Mesendoderm (in vitro differentiated cells): ENCODE data around the gene PPP2R2C.

Experiments
- DNase-seq: peaks from one replicate; pipeline ENCODE4 v3.0.0; 2013
- H2AK5ac ChIP-seq: 2 replicates; pipeline ENCODE4 v1.6.1; 2013; ENCODE audit warnings: low read length, inconsistent platforms
- H2BK120ac ChIP-seq: 2 replicates; pipeline ENCODE4 v1.6.1; 2013; ENCODE audit warnings: low read depth, mild to moderate bottlenecking, low read length, moderate library complexity, mixed read lengths
- H2BK15ac ChIP-seq: replicated peaks from 2 replicates; pipeline ENCODE4 v1.6.1; 2013; ENCODE audit warnings: low read depth, mild to moderate bottlenecking, moderate library complexity
- H2BK5ac ChIP-seq: 2 replicates; pipeline ENCODE4 v1.6.1; 2013; ENCODE audit warnings: low read length, inconsistent platforms
- H3K18ac ChIP-seq: 2 replicates; pipeline ENCODE4 v1.6.1; 2013; ENCODE audit warnings: mild to moderate bottlenecking, low read length, mixed read lengths
- H3K23ac ChIP-seq: one replicate; pipeline ENCODE4 v1.6.1; 2013; ENCODE audit warnings: low read length
- H3K27ac ChIP-seq: 2 replicates; pipeline ENCODE4 v1.5.1; 2013; ENCODE audit warnings: low read depth, mild to moderate bottlenecking, inconsistent platforms, low read length, moderate library complexity
- H3K27me3 ChIP-seq: 2 replicates; pipeline ENCODE4 v1.6.1; 2013; ENCODE audit warnings: low read length, control low read depth, mild to moderate bottlenecking, inconsistent platforms; ENCODE audit not compliant: insufficient read depth, poor library complexity
- H3K36me3 ChIP-seq: 2 replicates; pipeline ENCODE4 v1.6.1; 2013; ENCODE audit warnings: low read length, inconsistent platforms; ENCODE audit not compliant: control insufficient read depth, insufficient read depth
- H3K4ac ChIP-seq: one replicate; pipeline ENCODE4 v1.6.1; 2013; ENCODE audit warnings: low read depth, mild to moderate bottlenecking, low read length, moderate library complexity
- H3K4me1 ChIP-seq: 2 replicates; pipeline ENCODE4 v1.6.1; 2013; ENCODE audit warnings: low read depth, low read length, inconsistent platforms; ENCODE audit not compliant: control insufficient read depth
- H3K4me2 ChIP-seq: 2 replicates; pipeline ENCODE4 v1.6.1; 2013; ENCODE audit warnings: low read length
- H3K4me3 ChIP-seq: 2 replicates; pipeline ENCODE4 v1.5.1; 2013; ENCODE audit warnings: mild to moderate bottlenecking, low read length
- H3K56ac ChIP-seq: one replicate; pipeline ENCODE4 v1.6.1; 2013; ENCODE audit warnings: low read length
- H3K79me1 ChIP-seq: 2 replicates; pipeline ENCODE4 v1.6.1; 2013; ENCODE audit warnings: low read length, inconsistent platforms
- H3K79me2 ChIP-seq: 2 replicates; pipeline ENCODE4 v1.6.1; 2013; ENCODE audit warnings: mild to moderate bottlenecking, low read length; ENCODE audit not compliant: control insufficient read depth, insufficient read depth
- H3K9ac ChIP-seq: 2 replicates; pipeline ENCODE4 v1.6.1; 2013; ENCODE audit warnings: low read length, inconsistent platforms
- H4K5ac ChIP-seq: one replicate; pipeline ENCODE4 v1.6.1; 2013; ENCODE audit warnings: low read length
- H4K8ac ChIP-seq: one replicate; pipeline ENCODE4 v1.6.1; 2013; ENCODE audit warnings: low read depth, mild to moderate bottlenecking, control low read depth, low read length, moderate library complexity
- whole genome bisulfite sequencing: extraction: QIAGEN DNeasy Blood & Tissue Kit; methylation state at CpG from one replicate; pipeline ENCODE4 v1.1.7; 2013; ENCODE audit warnings: low lambda C conversion rate, missing lambda C conversion rate; ENCODE audit not compliant: insufficient coverage; ENCODE audit errors: extremely low coverage; 5-methylcytosine and 5-hydroxymethylcytosine counted together

PPP2R2C gene

GRCh38 chr4:6293097-6293445, 179.3 kb downstream of the PPP2R2C start:
- no peak for DNase-seq
- Histone ChIP-seq H2BK120ac (no peak overlapping the region), H3K4me2 (no peak overlapping the region), H3K18ac (no peak overlapping the region), H3K79me2 (no peaks in the 10 kb centered on the region), H2BK5ac (no peak overlapping the region), H3K36me3 (peaks cover 4% of the 10 kb centered on the region), H4K8ac (no peak overlapping the region), H3K27ac (no peak overlapping the region), H3K56ac (no peak overlapping the region), H3K79me1 (no peaks in the 10 kb centered on the region), H2BK15ac (no peak overlapping the region), H3K4ac (no peak overlapping the region), H3K4me3 (no peak overlapping the region), H3K4me1 (no peaks in the 10 kb centered on the region), H3K23ac (no peak overlapping the region), H3K9ac (no peak overlapping the region), H4K5ac (no peak overlapping the region), H2AK5ac (no peak overlapping the region), H3K27me3 (no peaks in the 10 kb centered on the region)
- WGBS: no CpG with 5 or more reads among the region's 8 CpGs

- no peak overlapping the region for H2BK15ac ChIP-seq
- H2BK120ac ChIP-seq: no peak overlapping the region
- H4K5ac ChIP-seq: no peak overlapping the region
- H2AK5ac ChIP-seq: no peak overlapping the region
- no peaks in the 10 kb centered on the region for H3K79me1 ChIP-seq
- H3K4ac ChIP-seq: no peak overlapping the region
- no peaks in the 10 kb centered on the region for H3K79me2 ChIP-seq
- no peak overlapping the region for H2BK5ac ChIP-seq
- H4K8ac ChIP-seq: no peak overlapping the region
- WGBS: no CpG with 5 or more reads among the region's 13 CpGs
- H3K27me3 ChIP-seq: no peaks in the 10 kb centered on the region
- H3K4me3 ChIP-seq: no peak overlapping the region
- no peak overlapping the region for H3K56ac ChIP-seq
- no peaks in the 10 kb centered on the region for H3K4me1 ChIP-seq
- no peak overlapping the region for H3K9ac ChIP-seq
- H3K4me2 ChIP-seq: no peak overlapping the region
- H3K36me3 ChIP-seq: peaks cover 4% of the 10 kb centered on the region
- H3K18ac ChIP-seq: no peak overlapping the region
- DNase-seq: no peak
- no peak overlapping the region for H3K27ac ChIP-seq
- no peak overlapping the region for H3K23ac ChIP-seq
Observed at GRCh38 chr4:6292376-6293096, 179.9 kb downstream of the PPP2R2C start.

DNA sequence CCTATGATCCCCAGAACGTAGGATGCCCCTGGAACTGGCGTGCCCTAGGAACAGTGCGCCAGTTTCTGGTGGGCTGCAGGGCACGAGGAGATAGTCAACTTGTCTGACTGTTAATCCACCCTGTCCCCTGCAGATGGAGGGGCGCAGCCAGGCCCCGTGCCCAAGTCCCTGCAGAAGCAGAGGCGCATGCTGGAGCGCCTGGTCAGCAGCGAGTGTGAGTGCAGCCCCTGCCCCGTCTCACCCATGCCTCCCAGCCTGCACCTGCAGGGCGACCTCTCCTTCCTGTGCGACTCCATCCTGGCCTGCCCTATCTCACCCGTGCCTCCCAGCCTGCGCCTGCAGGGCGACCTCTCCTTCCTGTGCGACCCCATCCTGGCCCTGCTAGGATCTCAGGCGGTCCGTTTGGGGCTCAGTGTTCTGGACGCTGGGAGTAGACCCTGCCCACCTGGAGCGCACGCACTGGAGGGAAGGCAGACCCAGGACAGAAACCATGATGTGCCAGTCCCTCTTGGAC, 180.6 kb downstream of the PPP2R2C start:
- H3K9ac ChIP-seq: no peak overlapping the region
- no peak overlapping the region for H2BK5ac ChIP-seq
- H4K5ac ChIP-seq: no peak overlapping the region
- H3K79me1 ChIP-seq: no peaks in the 10 kb centered on the region
- no peak overlapping the region for H3K23ac ChIP-seq
- H2BK120ac ChIP-seq: no peak overlapping the region
- no peak overlapping the region for H2BK15ac ChIP-seq
- no peak overlapping the region for H3K4me2 ChIP-seq
- no peak overlapping the region for H3K27ac ChIP-seq
- no peak overlapping the region for H3K4ac ChIP-seq
- no peak overlapping the region for H3K56ac ChIP-seq
- H3K4me3 ChIP-seq: no peak overlapping the region
- no peaks in the 10 kb centered on the region for H3K4me1 ChIP-seq
- H3K79me2 ChIP-seq: no peaks in the 10 kb centered on the region
- no peak overlapping the region for H4K8ac ChIP-seq
- no peak for DNase-seq
- peaks cover 4% of the 10 kb centered on the region for H3K36me3 ChIP-seq
- H2AK5ac ChIP-seq: no peak overlapping the region
- no CpG with 5 or more reads among the region's 21 CpGs for WGBS
- H3K27me3 ChIP-seq: no peaks in the 10 kb centered on the region
- H3K18ac ChIP-seq: no peak overlapping the region

- H3K56ac ChIP-seq: no peak overlapping the region
- H3K9ac ChIP-seq: no peak overlapping the region
- no peak overlapping the region for H3K4me3 ChIP-seq
- WGBS: no CpG with 5 or more reads among the region's 25 CpGs
- no peaks in the 10 kb centered on the region for H3K79me2 ChIP-seq
- H4K5ac ChIP-seq: no peak overlapping the region
- no peak overlapping the region for H2BK120ac ChIP-seq
- H3K36me3 ChIP-seq: peaks cover 4% of the 10 kb centered on the region
- no peak overlapping the region for H2BK15ac ChIP-seq
- H2BK5ac ChIP-seq: no peak overlapping the region
- no peaks in the 10 kb centered on the region for H3K4me1 ChIP-seq
- no peak overlapping the region for H2AK5ac ChIP-seq
- no peak overlapping the region for H3K18ac ChIP-seq
- H3K4ac ChIP-seq: no peak overlapping the region
- no peak overlapping the region for H3K27ac ChIP-seq
- H3K23ac ChIP-seq: no peak overlapping the region
- no peak overlapping the region for H3K4me2 ChIP-seq
- no peak overlapping the region for H4K8ac ChIP-seq
- H3K27me3 ChIP-seq: no peaks in the 10 kb centered on the region
- peak; percentile 32 for DNase-seq
- no peaks in the 10 kb centered on the region for H3K79me1 ChIP-seq
Observed at GRCh38 chr4:6290769-6291547, 181.5 kb downstream of the PPP2R2C start.

DNA sequence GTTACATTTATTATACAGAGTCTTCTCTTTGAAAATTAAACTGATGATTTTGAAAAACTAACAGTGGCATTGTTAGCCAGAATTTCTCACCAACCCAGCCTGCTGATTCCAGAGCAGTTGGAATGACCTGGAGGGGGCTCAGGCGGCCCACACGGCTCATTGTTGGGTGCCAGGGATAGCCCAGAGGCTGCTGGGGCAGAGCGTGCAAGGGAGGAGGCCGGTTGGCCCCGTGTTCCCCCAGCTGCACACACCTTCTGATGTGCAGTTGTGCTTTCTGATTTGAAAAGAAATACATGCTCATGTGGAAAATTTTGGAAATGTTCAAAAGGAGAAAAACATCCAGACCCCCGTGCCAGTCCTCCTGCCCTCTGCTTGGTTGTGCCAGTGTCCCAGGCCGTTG, 182.2 kb downstream of the PPP2R2C start:
- Histone ChIP-seq H3K56ac (no peak overlapping the region), H3K23ac (no peak overlapping the region), H2BK120ac (no peak overlapping the region), H2BK15ac (no peak overlapping the region), H3K4me2 (no peak overlapping the region), H4K5ac (no peak overlapping the region), H3K9ac (no peak overlapping the region), H3K4me3 (no peak overlapping the region), H2BK5ac (no peak overlapping the region), H3K79me2 (no peaks in the 10 kb centered on the region), H2AK5ac (no peak overlapping the region), H4K8ac (no peak overlapping the region), H3K36me3 (peaks cover 4% of the 10 kb centered on the region), H3K27me3 (no peaks in the 10 kb centered on the region), H3K4me1 (no peaks in the 10 kb centered on the region), H3K27ac (no peak overlapping the region), H3K18ac (no peak overlapping the region), H3K4ac (no peak overlapping the region), H3K79me1 (no peaks in the 10 kb centered on the region)
- DNase-seq: no peak
- no CpG with 5 or more reads among the region's 7 CpGs for WGBS
